Stimulated activated CD8-positive, alpha-beta memory T cell treated with anti-CD3 and anti-CD28 coated beads, Interleukin-15, amount 100 ng/mL, for 48 hours (primary cell): ENCODE data around the gene PER1.

Experiments
- DNase-seq, 2 donors: peaks; one replicate each; pipeline ENCODE4 v3.0.0-alpha.2; 2020; ENCODE audit warnings: low read depth in 2 of 2

Gene PER1, protein sequence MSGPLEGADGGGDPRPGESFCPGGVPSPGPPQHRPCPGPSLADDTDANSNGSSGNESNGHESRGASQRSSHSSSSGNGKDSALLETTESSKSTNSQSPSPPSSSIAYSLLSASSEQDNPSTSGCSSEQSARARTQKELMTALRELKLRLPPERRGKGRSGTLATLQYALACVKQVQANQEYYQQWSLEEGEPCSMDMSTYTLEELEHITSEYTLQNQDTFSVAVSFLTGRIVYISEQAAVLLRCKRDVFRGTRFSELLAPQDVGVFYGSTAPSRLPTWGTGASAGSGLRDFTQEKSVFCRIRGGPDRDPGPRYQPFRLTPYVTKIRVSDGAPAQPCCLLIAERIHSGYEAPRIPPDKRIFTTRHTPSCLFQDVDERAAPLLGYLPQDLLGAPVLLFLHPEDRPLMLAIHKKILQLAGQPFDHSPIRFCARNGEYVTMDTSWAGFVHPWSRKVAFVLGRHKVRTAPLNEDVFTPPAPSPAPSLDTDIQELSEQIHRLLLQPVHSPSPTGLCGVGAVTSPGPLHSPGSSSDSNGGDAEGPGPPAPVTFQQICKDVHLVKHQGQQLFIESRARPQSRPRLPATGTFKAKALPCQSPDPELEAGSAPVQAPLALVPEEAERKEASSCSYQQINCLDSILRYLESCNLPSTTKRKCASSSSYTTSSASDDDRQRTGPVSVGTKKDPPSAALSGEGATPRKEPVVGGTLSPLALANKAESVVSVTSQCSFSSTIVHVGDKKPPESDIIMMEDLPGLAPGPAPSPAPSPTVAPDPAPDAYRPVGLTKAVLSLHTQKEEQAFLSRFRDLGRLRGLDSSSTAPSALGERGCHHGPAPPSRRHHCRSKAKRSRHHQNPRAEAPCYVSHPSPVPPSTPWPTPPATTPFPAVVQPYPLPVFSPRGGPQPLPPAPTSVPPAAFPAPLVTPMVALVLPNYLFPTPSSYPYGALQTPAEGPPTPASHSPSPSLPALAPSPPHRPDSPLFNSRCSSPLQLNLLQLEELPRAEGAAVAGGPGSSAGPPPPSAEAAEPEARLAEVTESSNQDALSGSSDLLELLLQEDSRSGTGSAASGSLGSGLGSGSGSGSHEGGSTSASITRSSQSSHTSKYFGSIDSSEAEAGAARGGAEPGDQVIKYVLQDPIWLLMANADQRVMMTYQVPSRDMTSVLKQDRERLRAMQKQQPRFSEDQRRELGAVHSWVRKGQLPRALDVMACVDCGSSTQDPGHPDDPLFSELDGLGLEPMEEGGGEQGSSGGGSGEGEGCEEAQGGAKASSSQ (N-terminal part only)

DNA sequence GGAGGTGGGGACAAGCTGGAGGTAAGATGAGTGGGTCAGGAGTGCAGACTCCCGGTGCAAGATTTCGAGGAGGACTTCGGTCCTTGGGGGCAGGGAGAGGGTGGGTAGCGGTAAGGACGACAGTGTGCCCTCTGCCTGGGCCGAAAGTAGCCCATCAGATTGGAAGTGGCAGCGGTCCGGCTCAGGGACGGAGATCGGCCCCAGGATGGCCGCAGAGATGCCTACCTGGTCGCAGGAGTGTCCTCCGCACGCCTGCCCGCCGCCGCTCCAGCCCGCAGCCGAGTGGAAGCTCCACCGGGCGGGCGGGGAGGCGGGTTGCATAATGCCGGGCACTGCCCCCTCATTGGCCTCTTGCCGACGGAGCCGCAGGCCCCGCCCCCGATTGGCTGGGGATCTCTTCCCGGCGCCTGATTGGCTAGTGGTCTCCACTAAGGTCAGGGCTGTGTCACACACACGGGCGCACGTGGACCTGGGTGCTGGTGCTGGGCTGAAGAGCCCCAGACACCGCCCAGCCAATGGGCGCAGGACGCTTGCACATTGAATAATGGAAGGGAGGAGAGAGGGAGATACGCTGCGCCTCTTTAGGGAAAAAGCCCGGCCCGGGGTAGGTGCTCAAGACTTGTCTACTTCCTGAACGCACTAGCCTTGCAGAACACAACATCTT is at the start of gene PER1:
Gene PER1 (minus strand): TSS at position 293 of the 664 bp plus-strand sequence. CDS start 1,698 bp downstream, outside the sequence.
- peak; percentile 91 to 92 for DNase-seq

DNA sequence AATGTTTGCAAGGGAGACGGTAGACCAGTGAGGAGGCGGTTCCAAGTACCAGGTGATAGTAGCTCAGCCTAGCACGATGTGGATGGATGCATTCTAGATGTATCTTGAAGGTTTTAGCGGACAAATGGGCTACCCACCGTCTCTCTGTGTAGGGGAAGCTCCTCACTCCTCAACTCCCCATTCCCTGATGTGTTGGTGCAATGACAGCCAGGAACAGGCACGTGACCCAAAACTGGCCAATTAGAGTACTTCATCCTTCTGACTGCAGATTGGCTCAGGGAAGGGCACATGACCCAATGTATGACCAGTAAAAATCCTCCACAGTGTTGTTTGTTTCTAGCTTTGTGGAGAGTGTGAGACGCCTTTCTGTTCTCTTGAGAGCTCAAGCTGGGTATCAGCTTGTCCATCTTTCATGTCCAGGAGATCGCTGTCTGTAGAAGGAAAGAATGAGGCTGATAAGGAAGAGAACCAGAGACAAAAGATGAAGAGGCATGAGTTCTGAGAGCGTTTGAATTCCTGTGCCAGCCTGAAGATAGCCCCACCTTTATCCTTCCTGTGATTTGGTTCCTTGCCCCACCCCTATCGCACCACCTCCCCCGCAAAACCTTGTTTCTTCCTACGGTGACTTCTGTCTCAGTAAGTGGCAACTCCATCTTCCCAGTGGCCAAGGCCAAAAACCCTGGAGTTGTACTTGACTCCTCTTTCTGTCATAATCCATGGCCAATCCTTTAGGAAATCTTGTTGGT is 40.0 kb upstream of the PER1 start:
- no peak for DNase-seq

DNA sequence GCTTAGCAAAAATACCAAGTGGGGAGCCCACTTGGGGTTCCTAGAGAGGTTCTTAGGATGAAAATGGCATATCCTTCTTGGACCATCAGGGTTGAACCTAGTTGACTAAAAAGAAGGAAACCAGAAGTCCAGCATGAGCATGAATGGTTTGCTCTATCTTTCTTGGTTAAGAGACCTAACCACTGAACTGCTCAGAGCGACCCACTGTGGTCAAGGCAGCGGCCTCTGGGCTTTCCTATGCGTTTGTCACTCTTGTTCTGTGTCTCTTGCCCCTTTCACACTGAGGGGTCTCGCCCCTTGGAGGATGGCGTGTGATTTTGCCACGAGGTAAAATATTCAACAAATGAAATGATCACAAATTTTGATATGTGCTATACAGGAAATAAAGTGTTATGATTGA is 38.3 kb upstream of the PER1 start:
- no peak for DNase-seq

DNA sequence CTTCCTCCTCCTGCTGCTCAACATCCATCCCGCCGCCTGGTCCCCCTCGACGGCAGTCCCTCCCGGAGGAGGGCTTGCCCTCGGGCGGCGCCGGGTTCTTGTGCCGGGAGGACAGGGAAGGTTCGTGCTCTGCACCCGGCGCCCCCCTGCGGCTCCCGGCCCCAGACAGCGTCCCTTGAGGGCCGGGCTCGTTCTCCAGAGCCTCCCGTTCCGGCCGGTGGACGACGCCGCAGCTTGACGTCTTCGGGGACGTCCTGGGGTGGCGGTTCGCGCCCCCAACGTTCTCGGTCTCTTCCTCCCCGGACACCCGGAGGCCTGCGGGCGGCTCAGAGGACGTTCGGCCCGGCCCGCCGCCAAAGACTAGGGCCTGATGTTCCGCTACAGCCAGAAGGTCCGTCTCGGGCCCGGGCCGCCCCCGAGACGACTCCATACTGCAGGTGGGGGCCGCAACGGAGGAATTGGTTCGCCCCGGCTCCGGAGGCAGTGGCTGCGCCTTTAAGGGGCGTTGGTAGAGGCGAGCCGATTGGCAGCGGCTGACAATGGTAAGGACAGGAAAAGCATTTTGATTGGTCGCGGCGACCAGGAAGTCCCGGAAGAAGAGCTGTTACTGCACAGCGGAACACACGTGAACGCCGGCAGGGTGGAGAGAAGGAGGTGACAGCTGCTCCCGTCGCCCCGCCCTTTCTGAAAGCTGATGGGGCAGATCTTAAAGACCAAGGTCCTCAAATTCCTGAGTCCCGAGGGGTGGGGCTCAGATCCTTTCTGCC is 37.7 kb upstream of the PER1 start, which contains the start of gene BORCS6:
Gene BORCS6 (minus strand): TSS at position 470 of the 767 bp plus-strand sequence. CDS start 40 bp downstream, at position 430.
- peak; percentile 91 to 94 for DNase-seq

DNA sequence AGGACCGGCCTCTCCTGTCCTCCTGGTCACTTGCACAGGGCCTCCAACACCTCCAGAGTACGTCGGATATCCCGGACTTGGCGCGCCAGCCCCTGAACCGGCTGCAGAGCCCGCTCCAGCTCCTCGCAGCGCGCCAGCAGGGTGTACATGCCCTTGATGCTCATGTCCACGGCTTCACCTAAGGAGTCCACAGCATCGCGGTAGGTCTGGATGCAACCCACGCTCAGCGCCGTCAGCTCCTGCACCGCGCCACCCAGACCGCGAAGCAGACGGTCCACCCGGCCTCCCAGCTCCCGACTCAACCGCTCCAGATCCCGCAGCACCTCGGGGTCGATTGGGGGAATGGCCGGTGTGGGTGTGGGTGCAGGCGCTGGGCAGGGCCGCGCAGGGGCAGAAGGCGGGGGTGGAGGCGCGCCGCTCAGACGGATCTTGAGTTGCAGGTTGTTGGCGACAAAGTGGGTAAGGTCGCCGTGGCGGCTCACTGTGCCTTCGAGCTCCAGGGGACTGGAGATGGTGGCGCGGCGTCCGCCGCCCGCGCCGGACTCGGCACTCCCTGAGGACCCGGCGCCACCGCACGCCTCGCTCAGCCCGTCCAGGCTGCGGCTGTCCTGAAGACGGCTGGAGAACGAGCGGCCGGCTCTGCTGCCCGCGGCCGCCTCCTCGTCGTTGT is 37.0 kb upstream of the PER1 start:
- DNase-seq = no peak

DNA sequence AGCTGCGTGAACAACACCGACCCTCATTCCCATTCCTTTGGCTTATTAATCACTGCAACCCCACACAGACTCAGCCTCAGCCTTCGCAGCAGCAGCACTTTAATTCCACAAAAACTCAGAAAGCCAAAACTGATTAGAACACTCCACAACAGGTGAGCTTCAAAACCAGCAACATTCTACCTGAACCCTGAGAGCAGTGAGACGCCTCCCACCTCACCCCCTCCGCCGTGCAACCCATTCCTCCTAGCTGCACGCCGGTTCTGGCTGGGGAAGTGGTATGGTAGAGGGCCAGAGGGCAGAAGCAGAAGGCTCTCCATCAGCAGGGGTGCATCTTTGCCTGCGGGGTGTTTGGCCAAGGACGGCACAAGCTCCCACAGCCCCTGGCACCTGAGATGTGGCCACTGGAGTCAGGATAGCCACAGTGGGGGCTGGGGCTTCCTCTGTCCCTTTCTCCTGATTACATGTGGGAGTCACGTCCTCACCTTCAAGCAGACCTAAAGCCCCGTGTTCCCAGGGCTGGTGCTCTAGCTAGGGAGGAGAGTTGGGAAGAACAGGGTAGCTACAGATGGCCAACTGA is 36.1 kb upstream of the PER1 start:
- no peak for DNase-seq

DNA sequence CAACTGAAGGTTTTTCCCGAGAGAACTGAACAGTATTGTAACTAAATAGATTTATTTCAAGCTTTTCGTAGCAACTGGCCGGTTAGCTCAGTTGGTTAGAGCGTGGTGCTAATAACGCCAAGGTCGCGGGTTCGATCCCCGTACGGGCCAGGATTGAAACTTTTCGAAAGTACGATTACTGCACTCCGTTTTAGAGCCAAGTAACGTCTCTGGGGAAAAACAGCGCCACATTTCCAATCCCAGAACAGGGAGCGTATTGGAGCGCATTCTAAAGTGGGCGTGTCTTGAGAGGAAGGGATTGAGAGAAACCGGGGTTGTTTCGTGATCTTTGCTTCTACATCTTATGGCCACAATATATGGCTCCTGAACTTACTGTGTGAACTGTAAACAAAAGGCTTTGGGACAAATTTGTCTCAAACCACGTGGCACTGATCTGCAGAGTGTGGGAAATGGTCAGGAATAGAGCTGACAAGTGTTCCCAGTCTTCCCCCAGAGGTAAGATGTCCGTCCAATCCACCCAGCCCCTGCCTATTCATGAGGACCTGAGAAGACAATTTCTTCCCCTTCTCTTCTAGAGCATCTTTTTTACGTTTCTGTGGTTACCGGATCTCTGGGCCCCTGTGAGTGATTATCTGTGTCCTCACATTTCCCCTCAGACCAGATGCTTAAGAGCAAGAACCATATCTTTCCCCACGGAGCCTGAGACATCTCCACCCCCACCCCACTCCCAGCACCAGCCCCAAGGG is 35.5 kb upstream of the PER1 start:
- peak; percentile 79 to 81 for DNase-seq

DNA sequence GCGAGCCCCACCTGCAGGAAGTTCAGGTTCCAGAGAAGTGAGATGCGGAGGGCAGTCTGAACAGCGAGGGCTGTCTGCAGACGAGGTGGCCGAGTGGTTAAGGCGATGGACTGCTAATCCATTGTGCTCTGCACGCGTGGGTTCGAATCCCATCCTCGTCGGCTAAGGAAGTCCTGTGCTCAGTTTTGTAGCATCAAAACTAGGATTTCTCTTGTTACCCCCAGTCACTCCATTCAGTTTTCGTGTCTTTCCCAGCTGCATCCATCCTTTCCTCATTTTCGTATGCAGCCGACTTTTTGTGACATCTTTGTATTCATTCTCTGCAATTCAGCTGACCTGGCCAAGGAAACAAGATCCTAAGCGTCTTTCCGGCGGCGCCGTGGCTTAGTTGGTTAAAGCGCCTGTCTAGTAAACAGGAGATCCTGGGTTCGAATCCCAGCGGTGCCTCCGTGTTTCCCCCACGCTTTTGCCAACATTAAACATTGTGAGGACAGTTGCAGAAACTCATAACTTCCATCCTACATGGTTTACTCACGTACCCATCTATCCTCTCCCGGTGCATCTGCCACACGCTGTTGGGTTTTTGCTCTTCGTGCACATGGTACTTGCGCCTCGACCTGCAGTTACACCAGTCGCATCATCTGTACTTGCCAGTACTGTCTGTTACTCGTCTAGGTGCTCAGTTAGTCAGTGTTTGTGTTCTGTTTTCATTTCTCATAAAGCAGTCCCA is 34.7 kb upstream of the PER1 start:
- peak; percentile 89 to 91 for DNase-seq

DNA sequence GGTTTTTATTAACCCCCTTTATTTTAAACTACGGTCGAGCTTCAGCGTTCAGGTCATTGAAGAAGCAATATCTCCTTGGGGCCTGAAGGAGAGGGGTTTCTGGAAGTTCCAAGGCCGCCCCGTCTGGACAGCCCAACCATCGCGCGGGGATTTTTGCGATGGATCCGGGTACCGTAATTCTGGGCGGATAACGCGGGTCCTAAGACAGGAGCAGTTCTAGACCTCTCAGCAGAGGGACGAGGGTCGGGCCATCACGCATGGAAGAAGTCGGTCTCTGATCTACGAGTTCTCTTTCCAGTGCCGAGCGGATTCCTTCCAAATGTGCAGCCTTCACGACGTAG is 34.2 kb upstream of the PER1 start:
- DNase-seq = no peak

DNA sequence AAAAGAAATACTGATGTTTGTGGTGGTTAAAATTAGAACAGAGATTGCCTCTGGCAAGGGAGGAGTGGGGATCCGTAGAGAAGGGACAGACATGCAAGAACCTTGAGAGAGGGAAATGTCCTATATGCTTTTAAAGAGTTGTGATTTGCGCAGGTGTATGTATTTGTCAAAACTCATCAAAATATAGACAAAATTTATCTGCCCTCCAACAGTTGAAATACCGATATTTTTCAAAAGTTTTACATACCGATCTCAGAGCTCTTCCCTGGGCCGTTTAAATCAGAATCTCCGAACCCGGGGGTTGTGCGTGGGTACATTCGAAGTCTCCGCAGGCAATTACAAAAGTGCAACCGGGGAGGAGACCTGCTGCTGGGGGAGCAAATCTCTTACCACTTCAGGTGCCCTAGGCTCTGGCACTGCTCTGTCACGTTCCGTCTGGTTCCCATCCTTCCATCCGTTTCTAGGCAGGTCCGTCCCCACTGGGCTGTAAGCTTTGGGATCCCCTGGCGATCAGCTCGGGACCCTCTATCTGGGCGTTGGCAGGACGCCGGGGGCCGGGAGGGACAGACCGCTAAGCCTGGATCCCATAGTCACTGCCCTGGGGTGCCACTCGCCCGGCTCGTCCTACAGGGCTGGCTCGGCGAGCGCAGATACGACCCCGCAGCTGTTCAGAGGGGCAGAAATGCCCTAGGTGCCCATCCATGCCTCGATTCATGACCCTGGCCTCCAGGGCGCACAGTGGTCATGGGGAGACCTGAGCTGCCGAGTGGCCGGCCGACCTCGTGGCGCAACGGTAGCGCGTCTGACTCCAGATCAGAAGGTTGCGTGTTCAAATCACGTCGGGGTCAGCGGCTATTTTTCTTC is 33.6 kb upstream of the PER1 start:
- peak; percentile 83 to 84 for DNase-seq

DNA sequence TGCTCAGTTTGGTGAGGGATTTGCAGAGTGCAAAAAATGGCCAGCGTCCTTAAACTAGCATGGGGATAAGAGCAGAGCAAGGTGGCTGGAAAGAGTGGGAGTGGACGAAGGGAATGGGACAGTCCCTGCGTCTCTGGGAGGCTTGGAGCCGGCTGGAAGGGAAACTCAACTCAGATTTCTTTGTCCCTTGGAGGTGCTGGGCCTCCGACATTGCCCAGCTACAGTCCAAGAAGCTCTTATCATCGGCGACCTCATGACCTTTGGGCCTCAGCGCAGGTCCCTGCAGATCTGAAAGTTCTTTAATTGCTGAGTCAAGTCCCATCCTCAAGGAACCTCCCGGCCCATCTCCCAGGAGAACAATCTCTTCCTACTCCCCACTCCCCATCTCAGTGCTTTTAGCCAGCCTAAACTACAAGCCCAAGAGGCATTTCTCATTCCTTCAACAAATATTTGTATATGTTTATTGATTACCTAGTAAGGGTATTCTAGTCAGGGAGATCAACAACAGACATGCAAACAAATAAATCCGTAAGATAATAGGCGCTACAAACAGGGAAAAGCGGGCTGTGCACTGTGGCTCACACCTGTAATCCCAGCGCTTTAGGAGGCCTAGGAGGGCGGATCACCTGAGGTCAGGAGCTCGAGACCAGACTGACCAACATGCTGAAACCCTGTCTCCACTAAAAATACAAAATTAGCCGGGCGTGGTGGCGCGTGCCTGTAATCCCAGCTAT is 25.0 kb upstream of the PER1 start:
- DNase-seq = no peak

DNA sequence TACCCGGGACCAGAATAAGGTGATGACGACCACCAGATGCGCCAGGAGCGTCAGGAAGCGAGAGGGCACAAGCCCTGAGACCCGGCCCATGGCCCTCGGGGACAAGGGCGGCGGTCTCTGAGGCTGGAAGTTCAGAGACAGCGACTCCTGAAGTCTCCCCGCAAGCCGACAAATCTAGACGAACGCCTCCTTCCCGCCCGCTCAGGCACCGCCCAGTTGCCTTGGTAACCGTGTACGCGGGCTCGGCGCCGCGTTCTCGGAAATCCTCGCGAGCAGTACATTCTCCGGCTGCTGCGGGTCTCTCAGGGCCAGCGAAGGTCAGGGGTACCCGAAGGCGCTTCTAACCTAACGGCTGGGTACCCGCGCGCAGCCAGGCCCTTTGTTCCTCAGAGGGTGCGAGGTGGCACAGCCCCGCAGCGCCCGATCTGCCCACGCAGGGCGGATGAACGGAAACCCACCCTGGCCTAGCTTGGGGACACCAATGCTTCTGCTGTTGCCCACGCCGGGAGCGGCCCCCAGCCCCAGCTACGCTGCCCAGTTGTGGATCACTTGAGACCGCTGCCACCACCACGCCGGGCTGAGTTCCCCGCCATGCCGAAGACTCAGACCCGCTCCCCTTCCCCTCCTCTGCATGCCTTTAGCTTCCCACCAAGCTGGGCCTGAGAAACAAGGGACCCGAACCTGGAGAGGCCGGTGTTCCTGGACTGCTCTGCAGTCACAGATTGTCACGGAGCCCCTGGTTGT is 24.2 kb upstream of the PER1 start, which contains the start of gene TMEM107:
Gene TMEM107 (minus strand): TSS at position 184 of the 744 bp plus-strand sequence. CDS start 94 bp downstream, at position 90.
- peak; percentile 77 to 83 for DNase-seq

DNA sequence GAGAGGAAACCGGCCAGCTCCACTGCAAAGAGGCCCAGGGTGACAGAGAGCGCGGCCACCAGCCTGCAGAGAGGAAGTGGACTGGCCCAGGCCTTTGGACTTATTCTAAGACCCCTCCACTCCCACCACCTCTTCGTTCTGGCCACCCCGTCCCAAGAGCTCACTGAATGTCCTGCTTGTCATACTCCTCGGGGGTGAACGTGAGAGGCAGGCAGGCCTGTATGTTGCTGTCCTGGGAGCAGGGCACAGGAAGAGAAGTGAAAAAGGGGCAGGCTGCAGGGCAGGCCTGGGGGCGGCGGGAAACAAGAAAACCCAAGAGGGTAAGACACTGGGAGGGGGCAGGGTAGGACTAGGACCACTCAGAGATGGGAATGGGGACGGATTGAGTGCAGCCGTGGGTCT is 23.6 kb upstream of the PER1 start:
- no peak for DNase-seq

DNA sequence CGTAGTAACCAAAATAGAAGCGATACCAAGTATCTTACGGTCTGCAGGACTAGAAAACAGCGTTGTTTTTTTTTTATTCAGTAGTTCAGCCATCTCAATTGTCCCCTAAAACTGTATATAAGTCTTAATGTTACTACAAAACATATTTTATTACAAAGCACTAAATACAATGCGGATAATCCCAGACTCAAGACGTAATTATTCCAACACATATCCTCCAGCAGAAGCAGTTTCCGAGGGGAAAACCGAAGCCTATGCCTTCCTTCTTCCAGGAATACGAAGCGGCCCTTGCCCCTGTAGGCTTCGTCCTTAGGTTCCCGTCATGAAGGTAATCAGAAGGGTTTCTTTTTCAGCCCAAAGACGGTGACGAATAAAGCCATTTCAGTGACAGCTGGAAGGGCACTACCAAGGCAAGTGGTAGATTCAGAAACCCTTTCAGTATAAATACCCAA is 21.7 kb upstream of the PER1 start:
- no peak for DNase-seq
